A673 (cell line): ENCODE results near the gene ECHS1. TPM values are rescaled to one million over a fixed set of nuclear protein-coding genes. Genes with fewer than 3 reads are reported as not detected.

Experiments
- BruUV-seq: library from RNA; stranded (reverse); fragments of 400-500 nt; replicated peaks from 2 replicates; lab custom pipeline; 2021; lab: Mats Ljungman, UMichigan
- CTCF ChIA-PET: fragments of 300-600 bp; sonication (Branson Sonifier 250); formaldehyde crosslinking; loops from one replicate; lab custom pipeline; 2022; ENCODE audit warnings: antibody characterized with exemption; lab: Charles Lee
- POLR2A ChIA-PET: fragments of 300-600 bp; sonication (Branson Sonifier 250); formaldehyde crosslinking; loops from one replicate; lab custom pipeline; 2022; ENCODE audit warnings: antibody characterized with exemption; ENCODE audit not compliant: low non-redundant PET; lab: Charles Lee
- DNase-seq: peaks from one replicate; pipeline ENCODE4 v3.0.0-alpha.2; 2015; ENCODE audit warnings: low spot score
- H3K27ac ChIP-seq: fragments of 200-600 bp; sonication (generic); 2 replicates; pipeline ENCODE4 v1.5.1; 2016; ENCODE audit warnings: mixed run types, low read depth, mild to moderate bottlenecking, mixed read lengths, antibody characterized with exemption, low read length; ENCODE audit not compliant: poor library complexity, severe bottlenecking
- H3K27me3 ChIP-seq: fragments of 200-600 bp; sonication (generic); replicated peaks from 2 replicates; pipeline ENCODE4 v1.6.1; 2017; ENCODE audit warnings: mixed run types, low read depth, mild to moderate bottlenecking, mixed read lengths, antibody characterized with exemption, low read length; ENCODE audit not compliant: insufficient read depth, poor library complexity
- H3K36me3 ChIP-seq: fragments of 200-600 bp; sonication (generic); 2 replicates; pipeline ENCODE4 v1.6.1; 2016; ENCODE audit warnings: mixed run types, mild to moderate bottlenecking, mixed read lengths, antibody characterized with exemption, low read length; ENCODE audit not compliant: insufficient read depth, poor library complexity, severe bottlenecking
- H3K4me1 ChIP-seq: fragments of 200-600 bp; sonication (generic); 2 replicates; pipeline ENCODE4 v1.6.1; 2017; ENCODE audit warnings: mixed run types, mild to moderate bottlenecking, mixed read lengths, antibody characterized with exemption, low read length; ENCODE audit not compliant: insufficient read depth, poor library complexity, severe bottlenecking
- H3K4me3 ChIP-seq: fragments of 200-600 bp; sonication (generic); 2 replicates; pipeline ENCODE4 v1.5.1; 2016; ENCODE audit warnings: low read depth, mixed run types, mild to moderate bottlenecking, mixed read lengths, low read length; ENCODE audit not compliant: poor library complexity, severe bottlenecking
- H3K9me3 ChIP-seq: fragments of 200-600 bp; sonication (generic); 2 replicates; pipeline ENCODE4 v1.6.1; 2016; ENCODE audit warnings: mixed run types, low read depth, mild to moderate bottlenecking, mixed read lengths, antibody characterized with exemption, low read length; ENCODE audit not compliant: poor library complexity, severe bottlenecking
- EZH2 ChIP-seq: fragments of 200-600 bp; sonication (generic); IDR thresholded peaks from 2 replicates; pipeline ENCODE4 v1.6.1; 2017; ENCODE audit warnings: borderline replicate concordance, low read depth, mild to moderate bottlenecking, mixed read lengths, antibody characterized with exemption, low read length; ENCODE audit not compliant: poor library complexity, severe bottlenecking
- intact Hi-C: fragments of 100-400 bp; cut with micrococcal nuclease; formaldehyde crosslinking; loops from one replicate; pipeline ENCODE4 v1.10.0; 2022; ENCODE audit not compliant: unreplicated experiment
- total RNA-seq: library from RNA; stranded (reverse); gene quantifications from 2 replicates; pipeline ENCODE4 v1.2.3, GENCODE V29; 2021
- TF ChIP-seq, protein P1 (sequence below): fragments of 300-800, 200-600 bp; sonication (generic); conservative IDR thresholded peaks from 2 replicates; pipeline ENCODE4 v1.5.1; 2017; ENCODE audit warnings: low read depth, mild to moderate bottlenecking, antibody characterized with exemption, low read length, moderate library complexity, mixed read lengths

Gene ECHS1
- total RNA-seq, 1 experiment from 2014 or later, result 96.3 TPM

DNA sequence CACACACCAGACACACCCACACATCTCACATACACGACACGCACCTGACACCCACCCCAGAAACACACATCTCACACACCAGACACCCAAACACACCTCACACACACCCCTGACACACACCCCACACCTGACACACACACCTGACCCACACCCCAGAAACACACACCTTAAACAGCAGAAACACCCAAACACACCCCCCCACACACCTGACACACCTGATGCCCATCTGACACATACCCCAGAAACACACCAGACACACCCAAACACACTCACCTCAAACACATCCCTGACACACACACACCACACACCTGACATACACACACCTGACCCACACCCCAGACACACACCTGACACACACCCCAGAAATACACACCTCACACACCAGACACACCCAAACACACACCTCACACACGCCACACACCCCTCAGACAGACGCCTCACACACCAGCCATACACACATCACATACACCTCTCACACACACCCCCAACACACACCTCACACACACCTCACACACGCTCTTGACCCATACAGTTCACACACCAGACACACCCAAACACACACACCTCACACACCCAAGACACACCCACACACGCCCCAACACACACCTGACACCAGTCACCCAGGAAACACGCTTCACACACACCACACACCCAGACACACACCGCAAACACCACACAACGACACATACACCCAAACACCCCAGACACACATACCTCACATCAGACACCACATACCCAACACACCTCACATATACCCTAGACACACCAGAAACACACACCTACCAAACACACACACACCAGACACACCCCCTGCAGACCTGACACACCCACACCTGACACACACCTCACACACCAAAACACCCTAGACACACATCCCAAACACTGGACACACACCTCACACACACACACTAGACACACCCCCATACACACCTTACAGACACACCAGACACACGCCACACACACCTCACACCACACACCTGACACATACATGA is 34.8 kb downstream of the ECHS1 start:
- Histone ChIP-seq H3K4me1 (peaks cover 18% of the 10 kb centered on the region), H3K27me3 (peaks cover 38% of the 10 kb centered on the region), H3K36me3 (no peaks in the 10 kb centered on the region), H3K9me3 (no peaks in the 10 kb centered on the region), H3K27ac (no peak overlapping the region), H3K4me3 (no peak overlapping the region)
- BruUV-seq, result no TSS peak
- no peak for TF ChIP-seq EZH2
- TF ChIP-seq, protein P1, sequence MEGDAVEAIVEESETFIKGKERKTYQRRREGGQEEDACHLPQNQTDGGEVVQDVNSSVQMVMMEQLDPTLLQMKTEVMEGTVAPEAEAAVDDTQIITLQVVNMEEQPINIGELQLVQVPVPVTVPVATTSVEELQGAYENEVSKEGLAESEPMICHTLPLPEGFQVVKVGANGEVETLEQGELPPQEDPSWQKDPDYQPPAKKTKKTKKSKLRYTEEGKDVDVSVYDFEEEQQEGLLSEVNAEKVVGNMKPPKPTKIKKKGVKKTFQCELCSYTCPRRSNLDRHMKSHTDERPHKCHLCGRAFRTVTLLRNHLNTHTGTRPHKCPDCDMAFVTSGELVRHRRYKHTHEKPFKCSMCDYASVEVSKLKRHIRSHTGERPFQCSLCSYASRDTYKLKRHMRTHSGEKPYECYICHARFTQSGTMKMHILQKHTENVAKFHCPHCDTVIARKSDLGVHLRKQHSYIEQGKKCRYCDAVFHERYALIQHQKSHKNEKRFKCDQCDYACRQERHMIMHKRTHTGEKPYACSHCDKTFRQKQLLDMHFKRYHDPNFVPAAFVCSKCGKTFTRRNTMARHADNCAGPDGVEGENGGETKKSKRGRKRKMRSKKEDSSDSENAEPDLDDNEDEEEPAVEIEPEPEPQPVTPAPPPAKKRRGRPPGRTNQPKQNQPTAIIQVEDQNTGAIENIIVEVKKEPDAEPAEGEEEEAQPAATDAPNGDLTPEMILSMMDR, result no peak
- intact Hi-C loops, result no loop called here
- no peak for DNase-seq
- POLR2A ChIA-PET, result no interaction called here
- CTCF ChIA-PET, result no interaction called here

DNA sequence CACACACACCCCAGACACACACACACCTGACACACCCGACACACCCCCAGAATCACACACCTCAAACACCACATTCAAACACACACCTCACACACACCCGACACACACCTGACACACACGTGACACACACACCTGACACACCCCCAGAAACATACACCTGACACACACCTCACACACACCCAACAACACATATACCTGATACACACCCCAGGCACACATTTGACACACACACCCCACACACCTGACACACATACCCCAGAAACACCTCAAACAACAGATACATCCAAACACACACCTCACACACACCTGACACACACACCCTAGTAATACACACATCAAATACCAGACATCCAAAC is 35.8 kb downstream of the ECHS1 start:
- H3K27me3 ChIP-seq, result peaks cover 47% of the 10 kb centered on the region
- intact Hi-C loops, result no loop called here
- CTCF ChIA-PET, result no interaction called here

DNA sequence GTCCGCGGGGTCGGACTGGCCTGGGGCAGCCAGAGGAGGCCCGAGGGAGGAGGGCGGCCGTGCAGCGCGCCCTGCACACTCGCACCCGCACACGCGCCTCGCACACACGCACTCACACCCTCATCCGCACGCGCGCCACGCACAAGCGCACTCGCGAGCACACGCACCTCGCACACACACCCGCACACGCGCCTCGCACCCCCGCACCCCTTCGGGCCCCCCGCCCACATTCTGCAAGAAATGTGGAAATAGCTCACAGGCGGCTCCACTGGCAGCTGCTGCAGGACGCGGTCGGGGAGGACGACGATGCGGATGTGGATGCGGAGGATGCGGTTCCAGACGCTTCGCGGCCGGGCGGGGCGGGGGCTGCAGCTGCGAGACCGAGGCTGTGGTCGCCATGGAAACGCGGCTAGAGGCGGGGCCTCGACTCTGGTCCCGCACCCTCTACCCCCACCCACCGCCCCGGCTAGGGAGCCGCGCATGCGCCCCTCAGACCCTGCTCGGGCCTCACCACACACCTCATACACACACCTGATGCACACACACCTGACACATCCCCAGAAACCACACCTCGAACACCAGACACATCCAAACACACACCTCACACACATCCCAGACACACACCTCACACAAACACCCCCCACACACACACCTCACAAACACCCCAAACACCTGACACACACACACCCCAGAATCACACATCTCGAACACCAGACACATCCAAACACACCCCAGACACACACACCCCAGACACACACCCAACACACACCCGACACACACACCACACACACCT is 36.4 kb downstream of the ECHS1 start, which contains the start of gene CALY:
Gene CALY, minus strand, starts transcription at position 320 of the 793 bp plus-strand sequence. CDS start 7,907 bp downstream, outside the sequence.
- Histone ChIP-seq H3K27me3 (peaks cover 53% of the 10 kb centered on the region), H3K27ac (no peak within 1 kb of the TSS)
- peak; percentile 56 for DNase-seq

More for the DNA sequence above, 35.8 kb downstream of the ECHS1 start:
- POLR2A ChIA-PET, result no interaction called here
- BruUV-seq, result no TSS peak
- Histone ChIP-seq H3K4me1 (peaks cover 18% of the 10 kb centered on the region), H3K36me3 (no peaks in the 10 kb centered on the region), H3K9me3 (no peaks in the 10 kb centered on the region), H3K27ac (no peak overlapping the region), H3K4me3 (no peak overlapping the region)
- DNase-seq, result no peak
- TF ChIP-seq, protein P1, result no peak

More for the DNA sequence above, 36.4 kb downstream of the ECHS1 start, which contains the start of gene CALY:
- peak within 1 kb of the TSS; percentile 28 for H3K4me3 ChIP-seq
- peaks cover 18% of the 10 kb centered on the region for H3K4me1 ChIP-seq
- ChIA-PET POLR2A (no interaction called here), CTCF (interaction anchor here (0.5 kb wide), 1 partner anchor 1549 kb away, joined by 3 read pairs; no protein-coding TSS in a partner anchor)
- TF ChIP-seq EZH2, result peak; percentile 95
- TF ChIP-seq, protein P1, result no peak
- no TSS peak for BruUV-seq
- intact Hi-C loops, result no loop called here
- no peaks in the 10 kb centered on the region for H3K9me3 ChIP-seq
- H3K36me3 ChIP-seq, result no peaks in the 10 kb centered on the region
